OCI-LY1 (cell line): ENCODE data around the gene CUX1.
"Not testable (repeated sequence)": the region's sequence is repeated elsewhere in the genome, so short reads cannot be mapped to it uniquely, and the experiment has no call there.

Experiments
- H2AFZ ChIP-seq: fragments of 200-600 bp; sonication (generic), shearing (Covaris generic); 2 replicates; pipeline ENCODE4 v1.6.0; 2014; ENCODE audit warnings: antibody characterized with exemption, mild to moderate bottlenecking, low read length
- H3F3A ChIP-seq: fragments of 200-600 bp; sonication (generic), shearing (Covaris generic); 2 replicates; pipeline ENCODE4 v1.6.0; 2014; ENCODE audit warnings: mild to moderate bottlenecking, antibody characterized with exemption, low read length, moderate library complexity; ENCODE audit not compliant: insufficient read depth
- H3K27ac ChIP-seq: fragments of 200-600 bp; sonication (generic); 2 replicates; pipeline ENCODE4 v1.5.1; 2014; ENCODE audit warnings: low read length, mixed run types, mild to moderate bottlenecking, low read depth; ENCODE audit not compliant: poor library complexity, severe bottlenecking
- H3K27me3 ChIP-seq: fragments of 200-600 bp; sonication (generic); 2 replicates; pipeline ENCODE4 v1.6.0; 2014; ENCODE audit warnings: antibody characterized with exemption, mild to moderate bottlenecking, low read length, moderate library complexity; ENCODE audit not compliant: insufficient read depth
- H3K36me3 ChIP-seq: fragments of 200-600 bp; sonication (generic); 2 replicates; pipeline ENCODE4 v1.6.1; 2014; ENCODE audit warnings: mild to moderate bottlenecking, antibody characterized with exemption, low read length, moderate library complexity, mixed read lengths; ENCODE audit not compliant: insufficient read depth
- H3K4me1 ChIP-seq: fragments of 200-600 bp; sonication (generic); 2 replicates; pipeline ENCODE4 v1.5.1; 2014; ENCODE audit warnings: mild to moderate bottlenecking, low read length, moderate library complexity; ENCODE audit not compliant: insufficient read depth, severe bottlenecking
- H3K4me2 ChIP-seq: fragments of 200-600 bp; sonication (generic), shearing (Covaris generic); 2 replicates; pipeline ENCODE4 v1.6.1; 2014; ENCODE audit warnings: low read length
- H3K4me3 ChIP-seq: fragments of 200-600 bp; sonication (generic); 2 replicates; pipeline ENCODE4 v1.5.1; 2014; ENCODE audit warnings: low read length, low read depth, mild to moderate bottlenecking, mixed read lengths; ENCODE audit not compliant: poor library complexity, severe bottlenecking
- H3K79me2 ChIP-seq: fragments of 200-600 bp; shearing (Covaris generic); 2 replicates; pipeline ENCODE4 v1.6.1; 2016; ENCODE audit warnings: mixed run types, low read length, mixed read lengths; ENCODE audit not compliant: insufficient read depth
- H3K9ac ChIP-seq: fragments of 200-600 bp; sonication (generic), shearing (Covaris generic); 2 replicates; pipeline ENCODE4 v1.6.1; 2014; ENCODE audit warnings: mild to moderate bottlenecking, low read length, mixed read lengths
- H3K9me2 ChIP-seq: fragments of 200-600 bp; sonication (generic), shearing (Covaris generic); 2 replicates; pipeline ENCODE4 v1.6.1; 2014; ENCODE audit warnings: low read depth, mild to moderate bottlenecking, low read length, mixed read lengths
- H3K9me3 ChIP-seq: fragments of 200-600 bp; shearing (Covaris generic); 2 replicates; pipeline ENCODE4 v1.6.1; 2014; ENCODE audit warnings: low read length, mixed read lengths
- H4K20me1 ChIP-seq: fragments of 200-600 bp; sonication (generic), shearing (Covaris generic); 2 replicates; pipeline ENCODE4 v1.6.0; 2016; ENCODE audit warnings: mild to moderate bottlenecking, low read length; ENCODE audit not compliant: insufficient read depth
- CTCF ChIP-seq: fragments of 200-600 bp; sonication (generic), shearing (Covaris generic); IDR thresholded peaks from 2 replicates; pipeline ENCODE4 v1.5.1; 2017; ENCODE audit warnings: mild to moderate bottlenecking, antibody characterized with exemption, low read length, moderate library complexity, mixed read lengths
- EZH2 ChIP-seq: fragments of 200-600 bp; sonication (generic), shearing (Covaris generic); IDR thresholded peaks from 2 replicates; pipeline ENCODE4 v1.8.0; 2017; ENCODE audit warnings: borderline replicate concordance, mixed run types, mild to moderate bottlenecking, antibody characterized with exemption, low read length, moderate library complexity, mixed read lengths

The CUX1 gene

GRCh38 chr7:101929256-101929655, 111.8 kb downstream of the CUX1 start:
- no peak overlapping the region for H3K9ac ChIP-seq

GRCh38 chr7:101929911-101930310, 112.5 kb downstream of the CUX1 start:
- H3K9me3 ChIP-seq, H2AFZ ChIP-seq, H3K27ac ChIP-seq, H3K4me3 ChIP-seq, H3K27me3 ChIP-seq, H3K4me2 ChIP-seq, H3F3A ChIP-seq, H3K9me2 ChIP-seq, H3K9ac ChIP-seq, H4K20me1 ChIP-seq: not testable (repeated sequence)
- Histone ChIP-seq H3K36me3 (peaks cover 71% of the 10 kb centered on the region), H3K4me1 (peaks cover 41% of the 10 kb centered on the region), H3K79me2 (peaks cover 83% of the 10 kb centered on the region)

More at GRCh38 chr7:101929256-101929655, 111.8 kb downstream of the CUX1 start:
- Histone ChIP-seq H3K27me3 (no peaks in the 10 kb centered on the region), H2AFZ (no peak overlapping the region), H3K79me2 (peaks cover 86% of the 10 kb centered on the region), H3K9me3 (peaks cover 5% of the 10 kb centered on the region), H3F3A (no peaks in the 10 kb centered on the region), H3K4me2 (no peak overlapping the region), H3K9me2 (no peaks in the 10 kb centered on the region), H3K4me3 (no peak overlapping the region), H3K36me3 (peaks cover 71% of the 10 kb centered on the region), H3K4me1 (peaks cover 35% of the 10 kb centered on the region), H4K20me1 (no peaks in the 10 kb centered on the region), H3K27ac (no peak overlapping the region)
- no peak for TF ChIP-seq CTCF
- TF ChIP-seq EZH2 = no peak

- Histone ChIP-seq H3K36me3 (peaks cover 63% of the 10 kb centered on the region), H3K79me2 (peaks cover 61% of the 10 kb centered on the region), H3K27me3 (no peaks in the 10 kb centered on the region), H3K9me3 (peaks cover 5% of the 10 kb centered on the region), H3K4me3 (no peak overlapping the region), H3F3A (0 out of 2 replicates have a peak, but pooled peaks cover under 1% of the 10 kb centered on the region), H3K27ac (peak overlapping the region; percentile 58), H3K9ac (peak overlapping the region; percentile 12; the same call in 1 of the 2 replicates), H4K20me1 (no peaks in the 10 kb centered on the region), H2AFZ (no peak overlapping the region), H3K9me2 (no peaks in the 10 kb centered on the region), H3K4me2 (peak overlapping the region; percentile 54), H3K4me1 (peaks cover 62% of the 10 kb centered on the region)
- TF ChIP-seq CTCF (no peak), EZH2 (no peak)
Measured at GRCh38 chr7:101932083-101932482, 114.7 kb downstream of the CUX1 start.

GRCh38 chr7:101933028-101933427, 115.6 kb downstream of the CUX1 start:
- Histone ChIP-seq H3K9me3 (peaks cover 5% of the 10 kb centered on the region), H3K9ac (peak overlapping the region; percentile 18), H3K4me3 (peak overlapping the region; percentile 8), H3K36me3 (peaks cover 60% of the 10 kb centered on the region), H2AFZ (no peak overlapping the region), H3K4me2 (peak overlapping the region; percentile 54), H3K27ac (peak overlapping the region; percentile 58), H3K79me2 (peaks cover 52% of the 10 kb centered on the region), H3F3A (0 out of 2 replicates have a peak, but pooled peaks cover 2% of the 10 kb centered on the region), H3K27me3 (no peaks in the 10 kb centered on the region), H4K20me1 (no peaks in the 10 kb centered on the region), H3K4me1 (peaks cover 64% of the 10 kb centered on the region), H3K9me2 (no peaks in the 10 kb centered on the region)
- TF ChIP-seq CTCF = no peak
- no peak for TF ChIP-seq EZH2
